ENCODE results near the gene SHISAL1.

SHISAL1 gene

GRCh38 chr22:44333847-44334635 lies 21.3 kb upstream of the SHISAL1 start:
- no peak for TF ChIP-seq CTCF (IDR thresholded peaks at IDR 0.05; ENCODE audit: borderline replicate concordance, extremely low read depth, low read length, poor library complexity, severe bottlenecking)
- no peak for TF ChIP-seq EZH2 (IDR thresholded peaks at IDR 0.05; ENCODE audit: borderline replicate concordance, low read depth, low read length, severe bottlenecking)
- Histone ChIP-seq H3K27ac (ENCODE audit: low read length) (no peak overlapping the region), H3K79me2 (ENCODE audit: insufficient read depth, low read length) (no peaks in the 10 kb centered on the region), H3K4me1 (ENCODE audit: insufficient read depth, low read length) (no peaks in the 10 kb centered on the region), H3K36me3 (ENCODE audit: insufficient read depth, low read length) (no peaks in the 10 kb centered on the region), H3K27me3 (ENCODE audit: insufficient read depth, low read length, poor library complexity) (no peaks in the 10 kb centered on the region), H3K9ac (ENCODE audit: low read depth, low read length) (no peak overlapping the region), H4K20me1 (ENCODE audit: insufficient read depth, low read length) (peaks cover 11% of the 10 kb centered on the region; the same call in 1 of the 2 replicates), H3K9me3 (ENCODE audit: insufficient read depth, low read length, severe bottlenecking) (no peaks in the 10 kb centered on the region), H3K4me3 (ENCODE audit: low read depth in 1 of 2, low read length in 2 of 2) (no peak overlapping the region), H2AFZ (ENCODE audit: low read depth, low read length) (no peak overlapping the region), H3K4me2 (ENCODE audit: insufficient read depth, low read length) (no peak overlapping the region)
- DNase-seq, result no peak
- no peak for ATAC-seq (ENCODE audit: insufficient read depth, low read depth)

- Histone ChIP-seq H3K27me3 (ENCODE audit: insufficient read depth, low read length, poor library complexity) (no peaks in the 10 kb centered on the region), H2AFZ (ENCODE audit: low read depth, low read length) (no peak overlapping the region), H3K36me3 (ENCODE audit: insufficient read depth, low read length) (no peaks in the 10 kb centered on the region), H3K4me2 (ENCODE audit: insufficient read depth, low read length) (no peak overlapping the region), H3K4me1 (ENCODE audit: insufficient read depth, low read length) (no peaks in the 10 kb centered on the region), H3K27ac (ENCODE audit: low read length) (no peak overlapping the region), H3K4me3 (ENCODE audit: low read depth in 1 of 2, low read length in 2 of 2) (no peak overlapping the region), H4K20me1 (ENCODE audit: insufficient read depth, low read length) (peaks cover 11% of the 10 kb centered on the region; the same call in 1 of the 2 replicates), H3K9ac (ENCODE audit: low read depth, low read length) (no peak overlapping the region), H3K9me3 (ENCODE audit: insufficient read depth, low read length, severe bottlenecking) (no peaks in the 10 kb centered on the region), H3K79me2 (ENCODE audit: insufficient read depth, low read length) (no peaks in the 10 kb centered on the region)
- no peak for TF ChIP-seq EZH2 (IDR thresholded peaks at IDR 0.05; ENCODE audit: borderline replicate concordance, low read depth, low read length, severe bottlenecking)
- TF ChIP-seq CTCF (IDR thresholded peaks at IDR 0.05; ENCODE audit: borderline replicate concordance, extremely low read depth, low read length, poor library complexity, severe bottlenecking), result no peak
- ATAC-seq (ENCODE audit: insufficient read depth, low read depth) (peak; percentile 49; the same call in 2 of the 3 replicates), DNase-seq (peak; percentile 29)
These were observed 20.2 kb upstream of the SHISAL1 start for GRCh38 chr22:44332946-44333345.

GRCh38 chr22:44331881-44332714 lies 19.3 kb upstream of the SHISAL1 start:
- Histone ChIP-seq H4K20me1 (ENCODE audit: insufficient read depth, low read length) (peaks cover 11% of the 10 kb centered on the region; the same call in 1 of the 2 replicates), H2AFZ (ENCODE audit: low read depth, low read length) (no peak overlapping the region), H3K27me3 (ENCODE audit: insufficient read depth, low read length, poor library complexity) (no peaks in the 10 kb centered on the region), H3K79me2 (ENCODE audit: insufficient read depth, low read length) (no peaks in the 10 kb centered on the region), H3K4me1 (ENCODE audit: insufficient read depth, low read length) (no peaks in the 10 kb centered on the region), H3K9me3 (ENCODE audit: insufficient read depth, low read length, severe bottlenecking) (no peaks in the 10 kb centered on the region), H3K9ac (ENCODE audit: low read depth, low read length) (no peak overlapping the region), H3K27ac (ENCODE audit: low read length) (no peak overlapping the region), H3K36me3 (ENCODE audit: insufficient read depth, low read length) (no peaks in the 10 kb centered on the region), H3K4me3 (ENCODE audit: low read depth in 1 of 2, low read length in 2 of 2) (no peak overlapping the region), H3K4me2 (ENCODE audit: insufficient read depth, low read length) (no peak overlapping the region)
- ATAC-seq (ENCODE audit: insufficient read depth, low read depth), result no peak
- TF ChIP-seq EZH2 (IDR thresholded peaks at IDR 0.05; ENCODE audit: borderline replicate concordance, low read depth, low read length, severe bottlenecking) (no peak), CTCF (IDR thresholded peaks at IDR 0.05; ENCODE audit: borderline replicate concordance, extremely low read depth, low read length, poor library complexity, severe bottlenecking) (no peak)
- no peak for DNase-seq
